ENCODE results near the gene DYNC1LI1. TPM values are rescaled to one million over a fixed set of nuclear protein-coding genes. Genes with fewer than 3 reads are reported as not detected.
A peak's percentile ranks its signal among the peaks of the same experiment; 100 is the strongest.
"Not testable (repeated sequence)": the region's sequence is repeated elsewhere in the genome, so short reads cannot be mapped to it uniquely, and the experiment has no call there.

Gene DYNC1LI1
- total and polyA plus RNA-seq, 8 donors = 32.6 to 44.2 (median 39.6) TPM

DNA sequence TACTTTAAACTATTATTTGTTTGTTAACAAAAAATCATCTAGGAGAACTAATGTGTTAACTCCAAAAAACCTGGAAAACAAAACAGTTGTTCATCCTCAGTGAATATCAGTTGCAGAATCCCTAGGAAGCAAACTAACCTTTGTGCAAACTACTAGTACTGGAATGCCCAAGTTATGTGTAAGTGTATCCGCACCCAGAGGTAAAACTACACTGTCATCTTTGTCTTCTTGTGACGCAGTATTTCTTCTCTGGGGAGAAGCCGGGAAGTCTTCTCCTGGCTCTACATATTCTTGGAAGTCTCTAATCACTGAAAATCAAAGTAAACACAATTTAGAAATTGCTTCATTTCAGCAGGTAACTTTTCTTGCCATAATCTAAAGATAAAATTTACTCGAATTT is 29.8 kb downstream of the DYNC1LI1 start:
- intact Hi-C loops (cut with DNase I) = no loop called here
- no peak overlapping the region for H3K4me3 ChIP-seq
- no peaks in the 10 kb centered on the region for H3K27me3 ChIP-seq
- H3K27ac ChIP-seq = no peak overlapping the region
- H3K9me3 ChIP-seq = no peaks in the 10 kb centered on the region
- ATAC-seq (no peak), DNase-seq (no peak)
- TF ChIP-seq, protein P1, sequence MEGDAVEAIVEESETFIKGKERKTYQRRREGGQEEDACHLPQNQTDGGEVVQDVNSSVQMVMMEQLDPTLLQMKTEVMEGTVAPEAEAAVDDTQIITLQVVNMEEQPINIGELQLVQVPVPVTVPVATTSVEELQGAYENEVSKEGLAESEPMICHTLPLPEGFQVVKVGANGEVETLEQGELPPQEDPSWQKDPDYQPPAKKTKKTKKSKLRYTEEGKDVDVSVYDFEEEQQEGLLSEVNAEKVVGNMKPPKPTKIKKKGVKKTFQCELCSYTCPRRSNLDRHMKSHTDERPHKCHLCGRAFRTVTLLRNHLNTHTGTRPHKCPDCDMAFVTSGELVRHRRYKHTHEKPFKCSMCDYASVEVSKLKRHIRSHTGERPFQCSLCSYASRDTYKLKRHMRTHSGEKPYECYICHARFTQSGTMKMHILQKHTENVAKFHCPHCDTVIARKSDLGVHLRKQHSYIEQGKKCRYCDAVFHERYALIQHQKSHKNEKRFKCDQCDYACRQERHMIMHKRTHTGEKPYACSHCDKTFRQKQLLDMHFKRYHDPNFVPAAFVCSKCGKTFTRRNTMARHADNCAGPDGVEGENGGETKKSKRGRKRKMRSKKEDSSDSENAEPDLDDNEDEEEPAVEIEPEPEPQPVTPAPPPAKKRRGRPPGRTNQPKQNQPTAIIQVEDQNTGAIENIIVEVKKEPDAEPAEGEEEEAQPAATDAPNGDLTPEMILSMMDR (IDR thresholded peaks at IDR 0.05) = no peak
- no peaks in the 10 kb centered on the region for H3K4me1 ChIP-seq
- H3K36me3 ChIP-seq = peaks cover 0 to 28% of the 10 kb centered on the region in 2 donors

DNA sequence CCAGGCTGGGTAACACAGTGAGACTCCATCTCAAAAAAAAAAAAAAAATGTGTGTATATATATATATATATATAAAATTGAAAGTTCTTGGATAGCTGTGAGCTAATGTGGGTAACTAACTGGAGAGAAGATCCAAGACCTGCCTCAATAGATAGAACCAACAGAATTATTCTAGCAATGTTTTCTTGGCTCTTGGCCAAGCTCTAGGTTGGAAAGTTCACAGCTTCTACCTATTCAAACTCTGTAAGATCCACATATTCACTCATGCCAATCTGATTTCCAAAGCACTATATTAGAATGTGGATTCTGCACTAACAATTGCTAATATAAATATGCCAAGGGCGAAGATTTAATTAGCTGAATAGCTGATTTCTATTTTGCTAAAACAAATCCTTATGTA is 38.2 kb downstream of the DYNC1LI1 start:
- ATAC-seq (no peak), DNase-seq (no peak)
- Histone ChIP-seq H3K4me1 (no peaks in the 10 kb centered on the region), H3K4me3 (no peak overlapping the region), H3K9me3 (no peaks in the 10 kb centered on the region), H3K27ac (no peak overlapping the region), H3K36me3 (peaks cover 0 to 64% of the 10 kb centered on the region in 2 donors), H3K27me3 (no peaks in the 10 kb centered on the region)
- intact Hi-C loops (cut with DNase I) = no loop called here
- TF ChIP-seq, protein P1 (IDR thresholded peaks at IDR 0.05) = no peak

DNA sequence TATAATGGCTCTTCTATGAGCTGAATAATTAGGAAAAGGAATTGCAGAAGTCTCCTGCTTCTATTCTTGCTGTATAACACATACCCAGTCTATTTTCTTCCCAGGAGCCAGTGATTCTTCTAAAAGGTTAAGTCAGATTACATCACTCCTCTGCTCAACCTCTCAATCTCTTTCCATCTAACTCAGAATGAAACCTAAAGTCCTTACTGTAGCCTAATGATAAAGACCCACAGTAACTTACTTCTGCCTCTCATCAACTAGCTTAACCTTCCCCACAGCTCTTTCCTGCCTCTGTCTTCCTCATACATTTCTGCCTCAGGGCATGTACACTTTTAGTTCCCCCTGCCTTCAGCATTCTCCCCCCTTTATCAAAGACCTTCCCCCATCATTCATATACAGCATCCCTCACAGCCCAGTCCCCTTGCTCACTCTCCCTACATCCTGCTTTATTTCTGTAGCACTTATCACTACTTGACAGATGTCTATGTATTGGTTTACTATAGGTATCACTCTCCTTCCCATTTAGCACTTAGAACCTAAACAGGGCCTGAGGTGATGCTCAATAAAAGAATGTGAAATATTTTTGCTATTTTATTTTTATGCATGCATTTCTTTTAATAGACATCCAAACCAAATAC is 39.5 kb downstream of the DYNC1LI1 start:
- Histone ChIP-seq H3K9me3 (no peaks in the 10 kb centered on the region), H3K4me3 (no peak overlapping the region), H3K27ac (no peak overlapping the region), H3K36me3 (peaks cover 0 to 77% of the 10 kb centered on the region in 2 donors), H3K4me1 (no peaks in the 10 kb centered on the region), H3K27me3 (no peaks in the 10 kb centered on the region)
- ATAC-seq (no peak), DNase-seq (no peak)
- intact Hi-C loops (cut with DNase I) = no loop called here
- TF ChIP-seq, protein P1 (IDR thresholded peaks at IDR 0.05) = no peak

DNA sequence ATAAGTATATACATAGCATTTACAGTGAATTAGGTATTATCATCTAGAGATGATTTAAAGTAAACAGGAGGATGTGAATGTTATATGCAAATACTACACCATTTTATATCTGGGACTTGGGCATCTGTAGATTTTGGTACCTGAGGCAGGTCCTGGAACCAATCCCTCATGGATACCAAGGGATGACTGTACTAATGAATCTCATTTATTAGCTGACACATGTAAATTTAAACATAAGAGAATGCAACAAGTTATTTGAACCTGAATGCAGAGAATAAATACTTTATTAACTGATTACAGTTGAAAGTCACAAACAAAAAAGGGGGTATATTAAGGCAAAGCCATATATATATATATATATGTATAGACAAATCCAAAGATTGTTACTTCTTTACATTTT is 44.9 kb downstream of the DYNC1LI1 start:
- Histone ChIP-seq H3K36me3 (peaks cover 0 to 76% of the 10 kb centered on the region in 2 donors), H3K4me3 (no peak overlapping the region), H3K4me1 (no peaks in the 10 kb centered on the region), H3K9me3 (no peaks in the 10 kb centered on the region), H3K27me3 (no peaks in the 10 kb centered on the region), H3K27ac (no peak overlapping the region)
- TF ChIP-seq, protein P1 (IDR thresholded peaks at IDR 0.05) = no peak
- DNase-seq = no peak
- ATAC-seq = no peak
- intact Hi-C loops (cut with DNase I) = no loop called here

DNA sequence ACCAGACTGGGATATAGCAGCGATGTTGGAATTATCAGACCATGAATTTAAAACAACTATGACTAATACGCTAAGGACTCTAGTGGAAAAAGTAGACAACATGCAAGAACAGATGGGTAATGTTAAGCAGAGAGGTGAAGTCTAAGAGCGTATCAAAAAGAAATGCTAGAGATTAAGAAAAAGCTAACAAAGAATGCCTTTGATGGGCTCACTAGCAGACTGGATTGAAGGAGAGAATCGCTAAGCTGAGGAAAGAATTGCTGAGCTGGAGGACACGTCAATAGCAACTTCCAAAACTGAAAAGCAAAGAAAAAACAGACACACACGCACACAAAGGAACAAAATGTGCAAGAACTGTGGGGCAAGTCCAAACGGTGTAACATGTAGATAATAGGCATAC is 48.0 kb downstream of the DYNC1LI1 start:
- H3K4me3 ChIP-seq = no peak overlapping the region
- DNase-seq = no peak
- H3K36me3 ChIP-seq = peaks cover 0 to 46% of the 10 kb centered on the region in 2 donors
- intact Hi-C loops (cut with DNase I) = no loop called here
- TF ChIP-seq, protein P1 (IDR thresholded peaks at IDR 0.05) = no peak
- no peaks in the 10 kb centered on the region for H3K4me1 ChIP-seq
- no peak for ATAC-seq
- no peaks in the 10 kb centered on the region for H3K9me3 ChIP-seq
- H3K27ac ChIP-seq = no peak overlapping the region
- no peaks in the 10 kb centered on the region for H3K27me3 ChIP-seq

DNA sequence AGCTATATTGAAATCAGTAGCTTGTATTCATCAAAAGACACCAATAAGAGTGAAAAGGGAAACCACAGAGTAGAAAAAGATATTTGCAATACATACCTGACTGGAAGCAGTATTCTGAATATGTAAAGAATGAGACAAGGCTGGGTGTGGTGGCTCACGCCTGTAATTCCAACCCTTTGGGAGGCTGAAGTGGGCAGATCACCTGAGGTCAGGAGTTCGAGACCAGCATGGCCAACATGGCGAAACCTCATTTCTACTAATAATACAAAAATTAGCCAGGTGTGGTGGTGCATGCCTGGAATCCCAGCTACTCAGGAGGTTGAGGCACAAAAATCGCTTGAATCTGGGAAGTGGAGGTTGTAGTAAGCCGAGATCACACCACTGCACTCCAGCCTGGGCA is 51.7 kb downstream of the DYNC1LI1 start:
- H3K4me3 ChIP-seq; ATAC-seq; H3K27me3 ChIP-seq; DNase-seq; H3K9me3 ChIP-seq; H3K27ac ChIP-seq; intact Hi-C loops (cut with DNase I): not testable (repeated sequence)
- H3K4me1 ChIP-seq = peaks cover 0 to 12% of the 10 kb centered on the region in 2 donors
- H3K36me3 ChIP-seq = peaks cover 0 to 11% of the 10 kb centered on the region in 2 donors

DNA sequence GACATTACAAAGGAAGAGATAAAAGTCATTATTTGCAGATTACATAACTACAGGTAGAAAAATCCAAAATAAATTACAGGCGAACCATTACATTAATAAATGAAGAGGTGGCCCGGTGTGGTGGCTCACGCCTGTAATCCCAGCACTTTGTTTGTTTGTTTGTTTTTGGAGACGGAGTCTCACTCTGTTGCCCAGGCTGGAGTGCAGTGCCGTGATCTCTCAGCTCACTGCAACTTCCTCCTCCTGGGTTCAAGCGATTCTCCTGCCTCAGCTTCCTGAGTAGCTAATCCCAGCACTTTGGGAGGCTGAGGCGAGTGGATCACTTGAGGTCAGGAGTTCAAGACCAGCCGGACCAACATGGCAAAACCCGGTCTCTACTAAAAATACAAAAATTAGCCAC is 53.9 kb downstream of the DYNC1LI1 start:
- ATAC-seq; intact Hi-C loops (cut with DNase I); H3K27me3 ChIP-seq; H3K36me3 ChIP-seq; DNase-seq; H3K9me3 ChIP-seq; H3K4me3 ChIP-seq: not testable (repeated sequence)
- H3K27ac ChIP-seq = peak overlapping the region in 1 of 2 donors; percentile 91
- peaks cover 0 to 12% of the 10 kb centered on the region in 2 donors for H3K4me1 ChIP-seq

Measured in left lung (tissue), 10 donors.